Neural progenitor cell (in vitro differentiated cells): Measurements from ENCODE around the gene EMILIN2. TPM values are rescaled to one million over a fixed set of nuclear protein-coding genes. Genes with fewer than 3 reads are reported as not detected.

Source experiments
- DNase-seq: peaks from one replicate; pipeline ENCODE4 v3.0.0-alpha.2; 2016; ENCODE audit warnings: low spot score
- H2AFZ ChIP-seq: fragments of 200-600 bp; sonication (generic); replicated peaks from 2 replicates; pipeline ENCODE4 v1.6.1; 2016; ENCODE audit warnings: antibody characterized with exemption
- H3F3A ChIP-seq: fragments of 200-600 bp; sonication (generic); 2 replicates; pipeline ENCODE4 v1.6.1; 2016; ENCODE audit warnings: antibody characterized with exemption, low read depth
- H3K27ac ChIP-seq: fragments of 200-600 bp; sonication (generic); 2 replicates; pipeline ENCODE4 v1.5.1; 2016; ENCODE audit warnings: mild to moderate bottlenecking
- H3K27me3 ChIP-seq: fragments of 200-600 bp; sonication (generic); 2 replicates; pipeline ENCODE4 v1.6.1; 2016; ENCODE audit warnings: mild to moderate bottlenecking, moderate library complexity
- H3K36me3 ChIP-seq: fragments of 200-600 bp; sonication (generic); 2 replicates; pipeline ENCODE4 v1.5.1; 2016
- H3K4me1 ChIP-seq: fragments of 200-600 bp; sonication (generic); 2 replicates; pipeline ENCODE4 v1.6.1; 2016; ENCODE audit warnings: mixed run types
- H3K4me2 ChIP-seq: fragments of 200-600 bp; sonication (generic); 2 replicates; pipeline ENCODE4 v1.6.1; 2016
- H3K4me3 ChIP-seq: fragments of 200-600 bp; sonication (generic); 2 replicates; pipeline ENCODE4 v1.5.1; 2016
- H3K79me2 ChIP-seq: fragments of 200-600 bp; sonication (generic); 2 replicates; pipeline ENCODE4 v1.6.1; 2016; ENCODE audit warnings: low read depth
- H3K9ac ChIP-seq: fragments of 200-600 bp; sonication (generic); 2 replicates; pipeline ENCODE4 v1.6.1; 2016
- H3K9me3 ChIP-seq: fragments of 200-600 bp; sonication (generic); 2 replicates; pipeline ENCODE4 v1.5.1; 2016; ENCODE audit warnings: low read depth
- H4K20me1 ChIP-seq: fragments of 200-600 bp; sonication (generic); 2 replicates; pipeline ENCODE4 v1.6.1; 2016; ENCODE audit warnings: low read depth
- H3K27ac Mint-ChIP-seq: 3 replicates; pipeline ENCODE4 v1.8.0; 2021; ENCODE audit warnings: mixed read lengths
- H3K27me3 Mint-ChIP-seq: 2 replicates; pipeline ENCODE4 v1.8.0; 2022; ENCODE audit warnings: low read depth, mild to moderate bottlenecking, inconsistent platforms, moderate library complexity, mixed read lengths; ENCODE audit not compliant: insufficient read depth
- H3K36me3 Mint-ChIP-seq: 3 replicates; pipeline ENCODE4 v1.8.0; 2021; ENCODE audit warnings: mixed read lengths
- H3K4me1 Mint-ChIP-seq: 3 replicates; pipeline ENCODE4 v1.8.0; 2021; ENCODE audit warnings: mixed read lengths
- H3K4me3 Mint-ChIP-seq: 3 replicates; pipeline ENCODE4 v1.8.0; 2021; ENCODE audit warnings: mild to moderate bottlenecking, moderate library complexity, mixed read lengths
- H3K9me3 Mint-ChIP-seq: 3 replicates; pipeline ENCODE4 v1.8.0; 2020; ENCODE audit warnings: mixed read lengths
- EZH2 ChIP-seq: fragments of 200-600 bp; sonication (generic); IDR thresholded peaks from 2 replicates; pipeline ENCODE4 v1.6.1; 2017; ENCODE audit warnings: antibody characterized with exemption, mild to moderate bottlenecking, moderate library complexity
- EZH2phosphoT487 ChIP-seq: fragments of 200-600 bp; sonication (generic); IDR thresholded peaks from 2 replicates; pipeline ENCODE4 v1.6.1; 2017; ENCODE audit warnings: antibody characterized with exemption
- total RNA-seq: library from RNA; depleted of rRNA; stranded (reverse); fragments of >200 nt; gene quantifications from 2 replicates; pipeline ENCODE4 v1.2.3, GENCODE V29; 2015; ENCODE audit warnings: low replicate concordance
- TF ChIP-seq, protein P1 (sequence below): fragments of 200-600 bp; sonication (generic); IDR thresholded peaks from 2 replicates; pipeline ENCODE4 v1.5.1; 2017; ENCODE audit warnings: antibody characterized with exemption, mild to moderate bottlenecking

EMILIN2 gene
- total RNA-seq, 1 donor from 2014 or later = 2.2 TPM

DNA sequence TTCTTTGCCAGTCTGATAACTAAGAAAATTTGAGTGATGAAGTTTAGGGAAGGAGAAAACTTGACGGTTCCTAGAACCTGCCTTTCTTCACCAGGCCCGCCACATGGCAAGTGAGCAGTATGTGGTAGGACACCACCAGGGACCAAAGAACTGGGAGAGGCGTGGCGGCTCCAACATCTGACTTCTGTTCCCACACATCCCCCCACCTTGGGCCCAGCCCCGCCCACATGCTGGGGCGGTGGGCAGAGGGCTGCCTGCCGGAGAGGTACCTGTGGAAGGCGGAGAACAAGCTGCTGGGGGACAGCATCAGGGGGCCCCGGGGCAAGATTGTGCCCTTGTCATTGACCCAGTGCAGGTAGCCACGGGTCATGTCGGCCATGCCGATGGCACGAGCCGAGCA lies 75.0 kb downstream of the EMILIN2 start:
- H3K4me3 ChIP-seq = no peak overlapping the region
- H3K27me3 Mint-ChIP-seq = no peaks in the 10 kb centered on the region
- peaks cover 12% of the 10 kb centered on the region for H3F3A ChIP-seq
- no peaks in the 10 kb centered on the region for H3K27me3 ChIP-seq
- peaks cover 29% of the 10 kb centered on the region for H3K36me3 Mint-ChIP-seq
- H3K27ac Mint-ChIP-seq = no peak overlapping the region
- H3K4me3 Mint-ChIP-seq = no peak overlapping the region
- no peak overlapping the region for H3K9ac ChIP-seq
- H3K4me1 Mint-ChIP-seq = peaks cover 17% of the 10 kb centered on the region
- no peak overlapping the region for H3K4me2 ChIP-seq
- peaks cover 9% of the 10 kb centered on the region for H4K20me1 ChIP-seq
- H2AFZ ChIP-seq = no peak overlapping the region
- H3K27ac ChIP-seq = no peak overlapping the region
- TF ChIP-seq EZH2phosphoT487 = no peak
- no peak for TF ChIP-seq EZH2
- TF ChIP-seq, protein P1, sequence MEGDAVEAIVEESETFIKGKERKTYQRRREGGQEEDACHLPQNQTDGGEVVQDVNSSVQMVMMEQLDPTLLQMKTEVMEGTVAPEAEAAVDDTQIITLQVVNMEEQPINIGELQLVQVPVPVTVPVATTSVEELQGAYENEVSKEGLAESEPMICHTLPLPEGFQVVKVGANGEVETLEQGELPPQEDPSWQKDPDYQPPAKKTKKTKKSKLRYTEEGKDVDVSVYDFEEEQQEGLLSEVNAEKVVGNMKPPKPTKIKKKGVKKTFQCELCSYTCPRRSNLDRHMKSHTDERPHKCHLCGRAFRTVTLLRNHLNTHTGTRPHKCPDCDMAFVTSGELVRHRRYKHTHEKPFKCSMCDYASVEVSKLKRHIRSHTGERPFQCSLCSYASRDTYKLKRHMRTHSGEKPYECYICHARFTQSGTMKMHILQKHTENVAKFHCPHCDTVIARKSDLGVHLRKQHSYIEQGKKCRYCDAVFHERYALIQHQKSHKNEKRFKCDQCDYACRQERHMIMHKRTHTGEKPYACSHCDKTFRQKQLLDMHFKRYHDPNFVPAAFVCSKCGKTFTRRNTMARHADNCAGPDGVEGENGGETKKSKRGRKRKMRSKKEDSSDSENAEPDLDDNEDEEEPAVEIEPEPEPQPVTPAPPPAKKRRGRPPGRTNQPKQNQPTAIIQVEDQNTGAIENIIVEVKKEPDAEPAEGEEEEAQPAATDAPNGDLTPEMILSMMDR = no peak
- peaks cover 6% of the 10 kb centered on the region for H3K36me3 ChIP-seq
- H3K79me2 ChIP-seq = no peaks in the 10 kb centered on the region
- no peaks in the 10 kb centered on the region for H3K9me3 ChIP-seq
- peaks cover 13% of the 10 kb centered on the region for H3K4me1 ChIP-seq
- DNase-seq = no peak
- H3K9me3 Mint-ChIP-seq = no peaks in the 10 kb centered on the region

GRCh38 chr18:2923464-2923863 lies 76.7 kb downstream of the EMILIN2 start:
- Mint-ChIP-seq H3K27ac (no peak overlapping the region), H3K27me3 (no peaks in the 10 kb centered on the region), H3K4me3 (no peak overlapping the region), H3K9me3 (no peaks in the 10 kb centered on the region), H3K4me1 (no peaks in the 10 kb centered on the region), H3K36me3 (peaks cover 36% of the 10 kb centered on the region)
- Histone ChIP-seq H3K79me2 (no peaks in the 10 kb centered on the region), H3K36me3 (peaks cover 6% of the 10 kb centered on the region), H4K20me1 (no peaks in the 10 kb centered on the region), H3K4me1 (no peaks in the 10 kb centered on the region), H3K9ac (no peak overlapping the region), H2AFZ (no peak overlapping the region), H3K4me2 (no peak overlapping the region), H3K27ac (no peak overlapping the region), H3K9me3 (no peaks in the 10 kb centered on the region), H3K4me3 (no peak overlapping the region), H3F3A (no peaks in the 10 kb centered on the region), H3K27me3 (no peaks in the 10 kb centered on the region)
- TF ChIP-seq EZH2 = no peak
- no peak for TF ChIP-seq EZH2phosphoT487
- DNase-seq = no peak

GRCh38 chr18:2924920-2925319 lies 78.1 kb downstream of the EMILIN2 start:
- Mint-ChIP-seq H3K27ac (no peak overlapping the region), H3K4me3 (no peak overlapping the region), H3K9me3 (no peaks in the 10 kb centered on the region), H3K27me3 (no peaks in the 10 kb centered on the region), H3K36me3 (peaks cover 37% of the 10 kb centered on the region), H3K4me1 (no peaks in the 10 kb centered on the region)
- Histone ChIP-seq H3K79me2 (no peaks in the 10 kb centered on the region), H3K4me1 (no peaks in the 10 kb centered on the region), H3F3A (no peaks in the 10 kb centered on the region), H2AFZ (no peak overlapping the region), H3K27ac (no peak overlapping the region), H3K4me2 (no peak overlapping the region), H3K27me3 (no peaks in the 10 kb centered on the region), H3K4me3 (no peak overlapping the region), H3K9ac (no peak overlapping the region), H3K9me3 (no peaks in the 10 kb centered on the region), H3K36me3 (peaks cover 6% of the 10 kb centered on the region), H4K20me1 (no peaks in the 10 kb centered on the region)
- DNase-seq = no peak
- TF ChIP-seq EZH2 (no peak), EZH2phosphoT487 (no peak)
- TF ChIP-seq, protein P1 = no peak

GRCh38 chr18:2926528-2926927 lies 79.7 kb downstream of the EMILIN2 start:
- Histone ChIP-seq H3K27me3 (no peaks in the 10 kb centered on the region), H3K9me3 (no peaks in the 10 kb centered on the region), H3K4me2 (no peak overlapping the region), H2AFZ (no peak overlapping the region), H3K4me1 (no peaks in the 10 kb centered on the region), H3K27ac (no peak overlapping the region), H3F3A (no peaks in the 10 kb centered on the region), H3K9ac (no peak overlapping the region), H3K36me3 (peaks cover 6% of the 10 kb centered on the region), H3K79me2 (no peaks in the 10 kb centered on the region), H3K4me3 (no peak overlapping the region), H4K20me1 (no peaks in the 10 kb centered on the region)
- no peaks in the 10 kb centered on the region for H3K4me1 Mint-ChIP-seq
- no peaks in the 10 kb centered on the region for H3K9me3 Mint-ChIP-seq
- peaks cover 32% of the 10 kb centered on the region for H3K36me3 Mint-ChIP-seq
- TF ChIP-seq EZH2phosphoT487 = no peak
- TF ChIP-seq, protein P1 = no peak
- no peak for TF ChIP-seq EZH2
- DNase-seq = no peak
- no peak overlapping the region for H3K4me3 Mint-ChIP-seq
- no peak overlapping the region for H3K27ac Mint-ChIP-seq
- H3K27me3 Mint-ChIP-seq = no peaks in the 10 kb centered on the region
